H1 (cell line): ENCODE results near the gene TGM3. TPM values are rescaled to one million over a fixed set of nuclear protein-coding genes. Genes with fewer than 3 reads are reported as not detected.

Experiments used
- ASH2L ChIP-seq: fragments of 200-600, 300-600 bp; sonication (generic); IDR thresholded peaks from one replicate; pipeline ENCODE4 v1.7.1; 2017; ENCODE audit warnings: low read length
- ATF2 ChIP-seq: IDR thresholded peaks from 2 replicates; pipeline ENCODE4 v1.6.1; 2012; ENCODE audit warnings: low read length, inconsistent platforms
- BCL11A ChIP-seq, 2 experiments: IDR thresholded peaks; one replicate each; pipeline ENCODE4 v1.6.1; 2011; ENCODE audit warnings: low read depth in 2 of 2, low read length in 2 of 2, mild to moderate bottlenecking in 2 of 2
- CTCF ChIP-seq, 3 experiments: IDR thresholded peaks; 1 replicate in 2 of 3; 2 replicates in 1 of 3; pipeline versions ENCODE4 v1.5.1 to v1.6.1; 2011; ENCODE audit warnings: low read length in 3 of 3, mild to moderate bottlenecking in 3 of 3, inconsistent platforms in 2 of 3, low read depth in 1 of 3, moderate library complexity in 1 of 3; ENCODE audit not compliant: insufficient read depth in 1 of 3; ENCODE audit errors: control extremely low read depth in 1 of 3
- E2F6 ChIP-seq: IDR thresholded peaks from 2 replicates; pipeline ENCODE4 v1.6.1; 2012; ENCODE audit warnings: inconsistent platforms
- EP300 ChIP-seq, 2 experiments: IDR thresholded peaks; 1 replicate in 1 of 2; 2 replicates in 1 of 2; pipeline ENCODE4 v1.6.1; 2011 to 2012; ENCODE audit warnings: low read depth in 2 of 2, low read length in 2 of 2, mild to moderate bottlenecking in 2 of 2, borderline replicate concordance in 1 of 2, inconsistent platforms in 1 of 2, moderate library complexity in 1 of 2
- EZH2 ChIP-seq: fragments of 200-600 bp; sonication (generic); IDR thresholded peaks from 2 replicates; pipeline ENCODE4 v1.7.1; 2012; ENCODE audit warnings: low read depth, mild to moderate bottlenecking, moderate library complexity, low read length, inconsistent platforms; ENCODE audit not compliant: severe bottlenecking
- SIRT6 ChIP-seq: IDR thresholded peaks from one replicate; pipeline ENCODE4 v1.7.1; 2012; ENCODE audit warnings: low read length, inconsistent platforms
- SP2 ChIP-seq: IDR thresholded peaks from 2 replicates; pipeline ENCODE4 v1.6.1; 2012; ENCODE audit warnings: mild to moderate bottlenecking, low read length, inconsistent platforms
- YY1 ChIP-seq: IDR thresholded peaks from 2 replicates; pipeline ENCODE4 v1.6.1; 2011; ENCODE audit warnings: low read depth, mild to moderate bottlenecking, low read length
- polyA plus RNA-seq, 7 experiments: library from polyadenylated mRNA; depleted of rRNA in 3 of 7; stranded (reverse) in 5 of 7; unstranded in 2 of 7; fragments of >200 nt in 5 of 7; fragments of 200-250 nt in 2 of 7; gene quantifications; 1 replicate in 5 of 7; 2 replicates in 1 of 7; 4 replicates in 1 of 7; pipeline versions ENCODE4 v1.2.1 to v1.2.3, GENCODE V29; 2011 to 2013; ENCODE audit warnings: missing spikeins in 2 of 7, mixed read lengths in 2 of 7
- total RNA-seq: library from RNA; stranded (reverse); fragmentation: NEBNext Ultra II Directional; extraction: Animal tissue kit (Norgen Biotek cat#: 25700); gene quantifications from 2 replicates; pipeline ENCODE4 v1.2.1, GENCODE V29; 2021

Gene TGM3
- total and polyA plus RNA-seq, 2 of the 8 experiments (the other 6 are each of a cell fraction or from before 2014, with no cell fraction given), result 0.12 TPM; not detected in 1

GRCh38 chr20:2305479-2305878 is 9.7 kb downstream of the TGM3 start (continued):
- TF ChIP-seq CTCF (IDR thresholded peaks at IDR 0.05; ENCODE audit: control extremely low read depth in 1 of 3, insufficient read depth in 1 of 3, low read depth in 1 of 3, low read length in 3 of 3) (no peak), BCL11A (IDR thresholded peaks at IDR 0.05; ENCODE audit: low read depth in 2 of 2, low read length in 2 of 2) (no peak), YY1 (no peak), SP2 (no peak), EP300 (IDR thresholded peaks at IDR 0.05; ENCODE audit: borderline replicate concordance in 1 of 2, low read depth in 2 of 2, low read length in 2 of 2) (no peak), ATF2 (no peak), SIRT6 (no peak), ASH2L (no peak), EZH2 (no peak), E2F6 (no peak)
- TF ChIP-seq, all 59 proteins: peak for 0
